ENCODE measurements around the gene LAMC1. TPM values are rescaled to one million over a fixed set of nuclear protein-coding genes. Genes with fewer than 3 reads are reported as not detected.
A peak's percentile ranks its signal among the peaks of the same experiment; 100 is the strongest.

Gene LAMC1
- total RNA-seq, 1 experiment from 2014 or later, result 383 TPM

- DNase-seq (ENCODE audit: low read depth), result no peak
Observed at GRCh38 chr1:183021405-183022201, 1.6 kb upstream of the LAMC1 start.

- DNase-seq (ENCODE audit: low read depth), result peak; percentile 98
Observed at GRCh38 chr1:183022202-183023145, 746 bp upstream of the LAMC1 start.

GRCh38 chr1:183023601-183024316 lies 539 bp downstream of the LAMC1 start:
- peak; percentile 49 for DNase-seq (ENCODE audit: low read depth)

GRCh38 chr1:183024317-183025009 lies 1.2 kb downstream of the LAMC1 start:
- no peak for DNase-seq (ENCODE audit: low read depth)

DNA sequence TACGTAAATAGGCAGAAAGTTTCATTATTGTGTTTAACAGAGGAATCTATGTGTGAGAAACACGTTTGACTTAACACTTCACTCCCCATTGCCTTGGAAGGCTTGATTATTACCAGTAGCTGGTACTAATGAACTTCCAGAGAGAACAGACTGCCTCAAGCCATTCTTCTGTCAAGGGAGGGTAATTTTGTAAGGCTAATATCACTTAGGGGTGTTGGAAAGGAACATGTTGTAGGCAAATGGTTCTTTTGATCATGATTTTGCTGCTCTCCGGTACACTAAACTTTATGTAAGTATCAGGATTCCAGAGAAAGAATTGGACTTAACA lies 1.8 kb downstream of the LAMC1 start:
- no peak for DNase-seq (ENCODE audit: low read depth)

GRCh38 chr1:183025782-183026774 lies 2.9 kb downstream of the LAMC1 start:
- DNase-seq (ENCODE audit: low read depth), result peak; percentile 50

DNA sequence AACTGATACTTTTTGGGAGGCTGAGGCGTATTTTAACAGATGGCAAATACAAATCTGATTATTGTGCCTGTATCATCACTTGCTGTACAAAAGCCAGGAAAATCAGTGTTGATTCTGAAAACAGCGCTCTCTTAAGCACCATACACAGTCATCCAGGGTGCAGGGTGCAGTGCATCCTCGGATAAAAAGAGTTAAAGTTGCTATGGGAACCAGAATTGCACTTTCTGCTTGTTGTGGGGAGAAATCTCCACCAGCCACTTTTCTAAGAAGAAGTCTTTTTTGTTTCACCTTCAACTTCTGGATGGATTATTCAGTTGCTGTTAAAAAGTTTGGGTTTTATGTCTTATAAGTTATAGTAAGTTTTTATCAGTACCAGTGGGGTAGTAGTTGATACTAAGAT lies 3.8 kb downstream of the LAMC1 start:
- no peak for DNase-seq (ENCODE audit: low read depth)

- DNase-seq (ENCODE audit: low read depth), result no peak
Observed at GRCh38 chr1:183027791-183028190, 4.6 kb downstream of the LAMC1 start.

DNA sequence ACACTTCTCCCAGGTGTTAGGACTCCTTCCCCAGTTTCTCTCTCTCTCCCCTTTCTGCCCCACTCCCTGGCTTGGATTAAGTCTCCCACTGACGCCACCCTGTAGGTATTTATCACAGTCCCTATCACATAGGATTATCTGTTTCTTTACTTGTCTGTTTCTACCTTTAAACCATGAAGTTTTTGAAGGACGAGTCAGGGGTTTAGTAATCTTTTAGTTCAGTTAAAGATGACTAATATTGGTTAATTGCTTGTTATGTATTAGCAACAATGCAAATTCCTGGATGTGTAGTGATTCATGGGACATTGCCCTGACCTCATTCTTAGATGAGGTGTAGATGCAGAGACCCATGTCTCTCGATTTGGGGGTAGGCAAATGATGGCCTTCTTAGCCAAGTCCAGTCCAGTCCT lies 6.4 kb downstream of the LAMC1 start:
- peak; percentile 79 for DNase-seq (ENCODE audit: low read depth)

- DNase-seq (ENCODE audit: low read depth), result peak; percentile 67
Observed at GRCh38 chr1:183030053-183030452, 6.8 kb downstream of the LAMC1 start.

DNA sequence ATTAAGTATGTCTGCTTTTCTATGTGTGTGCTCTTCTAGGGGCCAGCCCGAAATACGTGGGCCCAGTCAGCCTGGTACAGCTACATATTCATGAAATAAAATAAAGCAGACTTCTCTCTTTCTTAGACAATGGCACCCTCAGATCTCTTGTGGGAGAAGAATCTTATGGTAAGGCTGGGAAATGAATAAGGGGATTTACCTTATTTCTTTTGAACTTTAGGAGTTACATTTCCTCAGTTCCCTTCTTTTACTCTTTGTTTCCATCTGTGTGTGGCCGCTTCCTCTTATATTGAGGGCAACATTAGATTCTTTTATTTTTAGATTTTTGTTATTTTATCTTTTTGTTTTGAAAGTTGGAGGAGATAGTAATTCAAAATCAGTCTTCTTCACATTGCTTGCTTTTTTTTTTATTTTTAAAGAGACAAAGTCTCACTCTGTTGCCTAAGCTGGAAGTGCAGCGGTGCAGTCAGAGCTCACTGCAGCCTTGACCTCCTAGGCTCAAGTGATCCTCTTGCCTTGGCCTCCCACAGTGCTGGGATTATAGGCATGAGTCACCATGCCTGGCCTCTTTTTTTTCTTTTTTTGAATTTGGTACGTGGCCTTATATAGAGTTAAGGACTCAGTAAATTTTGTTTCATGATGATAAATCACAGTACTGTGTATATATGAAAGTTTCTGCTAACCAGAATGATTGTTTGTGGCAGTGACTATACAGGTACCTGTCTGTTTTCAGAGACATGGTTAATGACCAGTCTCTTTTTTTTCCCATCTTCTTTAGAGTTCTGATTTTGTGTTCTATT lies 9.1 kb downstream of the LAMC1 start:
- peak; percentile 58 for DNase-seq (ENCODE audit: low read depth)

DNA sequence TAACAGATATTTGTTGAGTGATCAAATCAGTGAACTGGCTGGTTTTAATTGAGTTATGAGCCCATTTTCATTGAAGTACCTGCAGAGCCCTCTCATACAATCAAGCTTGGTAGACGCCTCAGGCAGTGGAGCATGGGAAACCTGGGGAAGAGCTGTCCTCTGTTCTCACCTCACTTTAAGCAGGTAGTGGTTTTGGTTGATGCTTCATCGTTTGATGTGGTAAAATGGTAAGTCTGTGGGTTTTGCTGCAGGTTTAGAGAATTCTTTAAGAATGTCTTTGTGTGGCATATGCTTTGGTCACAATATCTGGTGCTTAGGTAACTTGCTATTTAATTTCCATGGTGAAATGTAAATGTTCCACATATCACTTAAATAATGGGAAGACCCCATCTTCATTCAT lies 10.0 kb downstream of the LAMC1 start:
- no peak for DNase-seq (ENCODE audit: low read depth)

DNA sequence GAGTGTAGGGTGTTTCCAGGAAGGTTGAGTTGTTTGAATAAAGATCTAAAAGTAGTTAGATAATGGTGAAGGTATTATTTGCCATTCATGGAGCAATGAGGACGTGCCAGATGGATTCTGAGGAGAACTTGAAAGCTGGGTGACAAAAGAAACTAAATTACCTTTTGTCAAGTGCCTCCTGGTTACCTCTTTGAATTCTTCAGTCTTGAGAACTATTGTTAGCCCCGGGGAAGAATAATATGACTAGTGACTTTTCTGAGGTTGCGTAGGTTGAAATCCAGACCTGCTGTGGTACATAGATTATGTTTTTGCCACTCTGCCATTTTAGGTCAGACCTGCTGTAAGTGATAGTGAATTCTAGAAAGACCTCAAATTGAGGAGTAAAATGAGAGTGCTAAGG lies 11.5 kb downstream of the LAMC1 start:
- DNase-seq (ENCODE audit: low read depth), result no peak

GRCh38 chr1:183038333-183038866 lies 15.2 kb downstream of the LAMC1 start:
- no peak for DNase-seq (ENCODE audit: low read depth)

GRCh38 chr1:183038913-183039312 lies 15.7 kb downstream of the LAMC1 start:
- DNase-seq (ENCODE audit: low read depth), result no peak

- no peak for DNase-seq (ENCODE audit: low read depth)
Observed at GRCh38 chr1:183039330-183039729, 16.1 kb downstream of the LAMC1 start.

DNA sequence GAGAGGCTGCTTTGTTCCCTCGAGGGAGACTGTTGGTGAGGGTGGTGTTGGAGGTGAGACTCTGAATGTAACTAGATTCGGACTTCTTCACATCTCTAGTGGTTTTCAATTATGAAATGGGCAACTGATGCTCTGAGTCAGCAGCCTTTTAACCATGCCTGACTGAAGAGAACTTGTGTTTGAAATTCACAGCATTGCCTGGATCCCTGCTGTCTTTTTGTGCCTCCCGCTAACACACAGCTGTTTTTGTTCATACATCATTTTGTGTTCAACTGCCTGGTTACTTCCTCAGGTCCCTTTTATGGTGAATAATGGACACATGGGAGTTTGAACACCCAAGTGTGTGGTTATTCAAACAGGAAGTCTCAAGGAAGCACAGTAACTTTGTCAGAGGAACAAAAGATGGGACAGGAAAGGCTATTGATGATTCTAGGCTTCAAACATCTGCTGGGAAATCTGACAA lies 16.8 kb downstream of the LAMC1 start:
- DNase-seq (ENCODE audit: low read depth), result peak; percentile 99

DNA sequence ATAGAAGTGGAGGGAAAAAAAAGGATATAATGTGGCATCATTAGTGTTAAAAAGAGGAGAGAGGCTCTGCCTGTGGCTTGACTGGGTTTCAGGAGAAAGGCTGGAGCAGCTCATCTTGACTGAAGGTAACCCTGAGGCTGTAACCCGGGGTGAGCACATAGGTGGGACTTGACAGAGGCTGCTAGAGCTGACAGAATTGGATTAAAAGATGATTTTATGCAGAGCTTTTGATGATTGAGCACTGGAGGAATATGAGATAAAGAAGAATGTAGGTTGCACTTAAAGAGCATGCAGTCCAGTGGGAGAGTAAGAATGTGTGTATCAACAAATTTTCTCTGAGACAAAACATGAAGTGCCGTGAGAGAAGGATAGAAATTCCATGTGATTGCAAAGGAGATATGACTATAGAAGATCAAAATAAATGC lies 17.3 kb downstream of the LAMC1 start:
- DNase-seq (ENCODE audit: low read depth), result no peak

GRCh38 chr1:183043254-183043653 lies 20.0 kb downstream of the LAMC1 start:
- no peak for DNase-seq (ENCODE audit: low read depth)
